SKM-1 treated with dmso at 0.1 percent for 144 hours (cell line): ENCODE measurements around the gene IL34.
"Not testable (repeated sequence)": the region's sequence is repeated elsewhere in the genome, so short reads cannot be mapped to it uniquely, and the experiment has no call there.

Experiments
- DNase-seq: peaks from one replicate; lab custom pipeline; 2025; ENCODE audit not compliant: unreplicated experiment; lab: John Stamatoyannopoulos, UW

Gene IL34

GRCh38 chr16:70656712-70657263, 10.4 kb downstream of the IL34 start:
- no peak for DNase-seq

DNA sequence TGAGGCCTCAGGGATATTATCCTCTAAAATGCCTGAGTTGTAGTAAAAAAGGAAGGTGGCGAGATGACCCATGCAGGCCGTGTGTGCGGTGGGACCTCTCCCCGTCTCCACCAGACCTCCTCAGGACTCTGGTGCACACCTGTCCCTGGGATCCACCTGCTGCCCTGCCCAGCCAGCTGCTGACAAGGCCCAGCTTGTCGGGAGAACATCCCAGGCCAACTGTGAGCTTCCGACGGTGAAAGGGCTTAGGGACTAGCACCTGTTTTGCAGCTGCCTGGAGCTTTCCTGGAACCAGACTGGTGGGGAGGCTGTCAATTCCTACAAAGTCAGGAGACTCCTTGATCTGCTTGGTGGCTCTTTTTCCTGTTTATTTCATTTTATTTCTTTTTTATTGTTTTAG, 11.6 kb downstream of the IL34 start:
- DNase-seq: no peak

DNA sequence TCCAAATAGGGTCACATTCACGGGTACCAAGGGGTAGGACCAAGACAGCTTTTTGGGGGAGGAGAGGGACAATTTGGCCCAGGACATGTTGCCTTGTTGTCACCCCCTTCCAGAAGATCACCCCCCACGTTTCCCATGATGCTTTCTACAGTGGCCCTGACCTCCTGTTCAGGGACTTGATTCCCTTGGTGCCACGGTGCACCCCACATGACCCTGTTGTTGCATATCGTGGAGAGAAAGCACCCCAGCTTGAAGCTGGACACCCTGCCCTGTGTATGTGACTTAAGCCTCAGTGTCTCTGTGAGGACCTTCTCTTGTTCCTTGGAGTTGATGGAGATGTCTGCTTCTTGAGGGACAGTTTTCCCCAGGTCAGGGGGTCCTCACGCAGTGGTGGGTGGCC, 12.6 kb downstream of the IL34 start:
- no peak for DNase-seq

- DNase-seq: no peak
Measured at GRCh38 chr16:70659546-70659945, 13.2 kb downstream of the IL34 start.

- DNase-seq: no peak
Measured at GRCh38 chr16:70659953-70660671, 13.8 kb downstream of the IL34 start.

- no peak for DNase-seq
Measured at GRCh38 chr16:70660672-70661350, 14.5 kb downstream of the IL34 start.

GRCh38 chr16:70661534-70661917, 15.2 kb downstream of the IL34 start:
- DNase-seq: no peak

GRCh38 chr16:70661918-70662641, 15.7 kb downstream of the IL34 start:
- no peak for DNase-seq

DNA sequence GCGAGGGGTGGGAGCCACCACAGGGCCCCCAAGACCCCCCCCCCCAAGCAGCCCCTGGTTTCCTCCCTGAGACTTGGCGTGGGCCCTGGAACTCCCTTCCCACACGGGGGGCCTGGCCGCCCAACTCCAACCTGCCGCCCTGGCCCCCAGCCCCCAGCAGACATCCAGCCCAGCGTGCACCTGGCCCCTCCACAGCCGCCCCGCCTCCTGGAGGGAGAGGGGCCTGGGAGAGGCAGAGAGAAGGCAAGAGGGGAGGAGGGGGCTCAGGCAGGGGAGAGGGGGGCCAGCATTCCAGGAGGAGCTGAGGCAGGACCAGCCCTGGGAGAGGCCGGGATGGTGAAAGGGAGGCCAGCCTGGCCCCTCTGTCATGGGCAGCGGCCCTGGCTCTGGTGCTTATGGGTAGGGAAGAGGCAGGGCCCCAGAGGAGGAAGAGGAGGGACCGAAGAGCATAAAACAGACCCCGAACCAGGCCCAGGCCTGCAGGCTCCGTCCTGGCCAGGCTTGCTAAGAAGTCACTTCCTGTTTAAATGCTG, 16.7 kb downstream of the IL34 start:
- DNase-seq: no peak

DNA sequence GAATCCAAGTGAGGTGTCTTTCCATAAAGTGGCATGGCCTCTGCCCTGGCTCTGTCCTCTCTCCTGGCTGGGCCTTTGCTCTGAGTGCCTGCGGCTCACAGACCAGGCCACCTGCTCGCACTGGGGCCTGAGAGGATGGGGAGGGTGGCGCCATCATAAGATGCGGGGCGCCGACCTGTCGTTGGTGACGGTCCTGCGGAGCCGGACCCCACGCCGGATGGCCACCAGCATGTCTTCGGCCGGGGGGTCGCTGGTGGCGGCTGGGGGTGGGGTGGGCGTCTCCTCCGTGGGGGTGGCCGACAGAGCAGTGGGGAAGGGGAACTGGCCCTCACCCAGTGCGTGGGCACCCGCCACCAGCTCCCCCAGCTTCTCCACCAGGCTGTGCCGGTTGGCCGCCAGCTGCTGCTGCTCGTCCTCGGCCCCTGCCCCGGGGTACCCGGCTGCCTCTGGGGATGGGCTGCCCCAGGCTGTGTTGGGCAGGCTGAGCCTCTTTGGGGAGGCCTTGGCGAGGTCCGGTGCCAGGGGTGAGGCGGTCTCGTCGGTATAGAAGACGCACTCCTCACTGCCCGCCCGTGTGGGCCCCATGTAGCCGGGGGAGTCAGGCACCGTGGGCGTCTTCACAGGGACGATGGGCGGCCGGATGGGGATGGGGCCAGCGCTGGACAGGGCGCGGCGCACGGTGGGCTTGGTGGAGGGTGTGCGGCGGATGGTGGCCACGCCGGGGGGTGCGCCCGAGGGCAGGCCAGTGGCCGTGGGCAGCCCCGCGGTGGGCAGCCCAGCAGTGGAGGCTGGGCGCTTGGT, 17.4 kb downstream of the IL34 start:
- no peak for DNase-seq

GRCh38 chr16:70664325-70665112, 18.2 kb downstream of the IL34 start:
- no peak for DNase-seq

DNA sequence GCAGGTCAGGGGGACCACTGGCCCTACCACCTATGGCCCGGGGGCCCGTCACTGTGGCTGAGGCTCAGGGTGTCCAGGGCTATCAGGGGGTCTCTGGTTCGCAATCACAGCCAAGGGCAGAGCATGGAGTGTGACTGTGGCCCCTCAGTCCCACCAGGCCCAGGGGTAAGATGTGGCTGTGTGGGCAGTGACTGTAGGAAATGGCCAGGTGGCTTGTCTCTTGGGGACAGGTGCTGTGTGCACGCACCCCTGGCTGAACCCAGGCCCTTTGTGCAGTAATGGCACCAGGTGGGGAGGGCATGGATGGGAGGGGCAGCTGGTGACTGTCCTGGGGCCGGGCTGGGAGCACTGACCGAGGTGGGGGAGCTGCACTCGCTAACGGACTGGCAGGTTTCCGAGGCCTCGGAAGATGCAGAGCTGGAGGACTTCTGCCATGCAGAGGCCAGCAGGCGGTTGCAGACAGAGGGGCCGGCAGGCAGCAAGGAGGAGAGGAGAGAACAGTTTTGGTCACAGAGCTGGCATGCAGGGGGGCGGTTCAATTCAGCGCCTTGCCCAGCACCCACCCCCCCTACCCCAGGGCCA, 18.8 kb downstream of the IL34 start:
- DNase-seq: no peak

- DNase-seq: no peak
Measured at GRCh38 chr16:70665806-70666735, 19.7 kb downstream of the IL34 start.

GRCh38 chr16:70670175-70670574, 23.8 kb downstream of the IL34 start:
- DNase-seq: no peak

DNA sequence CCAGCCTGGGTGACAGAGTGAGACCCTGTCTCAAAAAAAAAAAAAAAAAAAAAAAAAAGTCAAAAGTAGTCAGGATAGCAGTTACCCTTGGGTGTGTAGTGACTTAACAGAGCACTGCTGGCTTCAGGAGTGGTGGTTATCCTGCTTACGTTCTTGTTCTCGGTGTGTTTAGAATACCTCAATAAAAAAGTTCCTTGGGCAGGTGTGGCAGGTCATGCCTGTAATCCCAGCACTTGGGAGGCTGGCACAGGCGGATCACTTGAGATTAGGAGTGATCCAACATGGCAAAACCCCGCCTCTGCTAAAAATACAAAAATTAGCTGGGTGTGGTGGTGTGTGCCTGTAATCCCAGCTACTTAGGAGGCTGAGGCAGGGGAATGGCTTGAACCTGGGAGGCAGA, 24.6 kb downstream of the IL34 start:
- DNase-seq: not testable (repeated sequence)

- DNase-seq: no peak
Measured at GRCh38 chr16:70674221-70675014, 28.1 kb downstream of the IL34 start.

GRCh38 chr16:70675851-70676513, 29.6 kb downstream of the IL34 start:
- no peak for DNase-seq
